Smooth muscle cell (in vitro differentiated cells): Measurements from ENCODE around the gene DNAJC15. TPM values are rescaled to one million over a fixed set of nuclear protein-coding genes. Genes with fewer than 3 reads are reported as not detected.

ENCODE experiments used
- DNase-seq: peaks from one replicate; lab custom pipeline; 2025; ENCODE audit not compliant: unreplicated experiment; lab: John Stamatoyannopoulos, UW
- H2AFZ ChIP-seq: fragments of 200-600 bp; sonication (generic); 2 replicates; pipeline ENCODE4 v1.6.0; 2016; ENCODE audit warnings: antibody characterized with exemption, low read depth, mild to moderate bottlenecking
- H3F3A ChIP-seq: fragments of 200-600 bp; sonication (generic); 2 replicates; pipeline ENCODE4 v1.6.0; 2017; ENCODE audit warnings: antibody characterized with exemption, low read depth
- H3K27ac ChIP-seq: fragments of 200-600 bp; sonication (generic); 2 replicates; pipeline ENCODE4 v1.5.1; 2016; ENCODE audit warnings: low read depth, mild to moderate bottlenecking
- H3K27me3 ChIP-seq: fragments of 200-600 bp; sonication (generic); 2 replicates; pipeline ENCODE4 v1.6.1; 2016; ENCODE audit warnings: low read depth, mild to moderate bottlenecking
- H3K36me3 ChIP-seq: fragments of 200-600 bp; sonication (generic); 2 replicates; pipeline ENCODE4 v1.5.1; 2016; ENCODE audit warnings: low read depth
- H3K4me1 ChIP-seq: fragments of 200-600 bp; sonication (generic); 2 replicates; pipeline ENCODE4 v1.5.1; 2016; ENCODE audit warnings: low read depth
- H3K4me2 ChIP-seq: fragments of 200-600 bp; sonication (generic); 2 replicates; pipeline ENCODE4 v1.6.0; 2016; ENCODE audit warnings: mild to moderate bottlenecking
- H3K4me3 ChIP-seq: fragments of 200-600 bp; sonication (generic); 2 replicates; pipeline ENCODE4 v1.5.1; 2016; ENCODE audit warnings: mild to moderate bottlenecking
- H3K79me2 ChIP-seq: fragments of 200-600 bp; sonication (generic); 2 replicates; pipeline ENCODE4 v1.6.0; 2016; ENCODE audit warnings: low read depth, mild to moderate bottlenecking
- H3K9ac ChIP-seq: fragments of 200-600 bp; sonication (generic); 2 replicates; pipeline ENCODE4 v1.6.0; 2016; ENCODE audit warnings: low read depth
- H3K9me3 ChIP-seq: fragments of 200-600 bp; sonication (generic); replicated peaks from 2 replicates; pipeline ENCODE4 v1.5.1; 2016; ENCODE audit warnings: low read depth
- H4K20me1 ChIP-seq: fragments of 200-600 bp; sonication (generic); 2 replicates; pipeline ENCODE4 v1.6.0; 2016; ENCODE audit warnings: low read depth
- WGBS: methylation state at CpG from one replicate; pipeline ENCODE4 v1.1.7; 2016; ENCODE audit warnings: low lambda C conversion rate; 5-methylcytosine and 5-hydroxymethylcytosine counted together
- polyA plus RNA-seq: library from polyadenylated mRNA; unstranded; fragments of >200 nt; fragmentation: Nextera tagmentation; extraction: Ambion mirVana; gene quantifications from 2 replicates; pipeline ENCODE4 v1.2.1, GENCODE V29; 2016
- total RNA-seq: library from RNA; depleted of rRNA; stranded (reverse); fragments of >200 nt; gene quantifications from 2 replicates; pipeline ENCODE4 v1.2.3, GENCODE V29; 2014
- TF ChIP-seq, protein P1 (sequence below): fragments of 200-600 bp; sonication (generic); IDR thresholded peaks from 2 replicates; pipeline ENCODE4 v1.5.1; 2017; ENCODE audit warnings: borderline replicate concordance, mild to moderate bottlenecking, antibody characterized with exemption; ENCODE audit not compliant: insufficient read depth, poor library complexity, severe bottlenecking

Gene DNAJC15
- total and polyA plus RNA-seq, 2 experiments from 2014 or later: 4.4 to 6.9 TPM

DNA sequence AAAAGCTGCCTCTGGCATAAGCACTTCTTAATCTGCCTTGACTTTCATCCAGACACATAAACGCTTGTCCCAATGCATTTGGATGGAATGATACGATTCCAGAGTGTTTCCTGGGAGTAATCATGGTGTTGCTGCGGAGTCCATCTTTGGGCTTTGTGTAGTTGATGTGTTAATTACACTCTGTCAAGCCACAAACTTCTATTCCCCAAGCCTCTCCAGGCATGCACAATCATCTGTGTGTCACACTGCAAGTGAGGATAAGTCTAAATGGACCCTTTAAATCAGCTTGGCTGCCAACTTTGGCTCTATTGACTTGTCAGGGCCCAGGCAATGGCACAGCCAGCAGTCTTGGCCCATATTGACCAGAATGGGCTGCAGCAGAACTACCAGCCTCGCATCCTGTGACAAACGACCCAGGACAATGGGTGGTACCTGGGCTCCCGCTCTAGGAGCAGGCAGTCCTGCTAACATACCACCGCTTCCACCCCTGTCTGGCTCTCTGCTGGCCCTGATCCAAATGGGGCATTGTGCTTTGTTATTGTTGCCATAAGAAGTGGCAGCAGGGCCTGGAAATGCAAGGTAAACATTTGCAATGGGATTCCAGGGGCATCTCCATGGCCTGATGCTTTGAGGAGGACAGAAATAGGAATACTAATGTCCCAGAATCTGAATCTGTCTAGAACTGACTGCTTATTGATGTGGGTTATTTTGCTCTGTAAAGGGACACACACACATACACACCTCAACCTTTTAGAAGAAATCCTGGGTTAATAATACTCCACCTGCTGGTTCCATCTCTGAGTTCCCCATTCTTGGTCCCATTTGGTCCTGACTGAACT lies 127.2 kb downstream of the DNAJC15 start:
- H3K79me2 ChIP-seq: no peaks in the 10 kb centered on the region
- no peaks in the 10 kb centered on the region for H4K20me1 ChIP-seq
- no peaks in the 10 kb centered on the region for H3F3A ChIP-seq
- H3K9ac ChIP-seq: no peak overlapping the region
- no peaks in the 10 kb centered on the region for H3K27me3 ChIP-seq
- H3K36me3 ChIP-seq: no peaks in the 10 kb centered on the region
- no peak overlapping the region for H3K27ac ChIP-seq
- no peak overlapping the region for H3K4me2 ChIP-seq
- no peak overlapping the region for H2AFZ ChIP-seq
- H3K4me1 ChIP-seq: peaks cover 4% of the 10 kb centered on the region
- no peak for DNase-seq
- TF ChIP-seq, protein P1, sequence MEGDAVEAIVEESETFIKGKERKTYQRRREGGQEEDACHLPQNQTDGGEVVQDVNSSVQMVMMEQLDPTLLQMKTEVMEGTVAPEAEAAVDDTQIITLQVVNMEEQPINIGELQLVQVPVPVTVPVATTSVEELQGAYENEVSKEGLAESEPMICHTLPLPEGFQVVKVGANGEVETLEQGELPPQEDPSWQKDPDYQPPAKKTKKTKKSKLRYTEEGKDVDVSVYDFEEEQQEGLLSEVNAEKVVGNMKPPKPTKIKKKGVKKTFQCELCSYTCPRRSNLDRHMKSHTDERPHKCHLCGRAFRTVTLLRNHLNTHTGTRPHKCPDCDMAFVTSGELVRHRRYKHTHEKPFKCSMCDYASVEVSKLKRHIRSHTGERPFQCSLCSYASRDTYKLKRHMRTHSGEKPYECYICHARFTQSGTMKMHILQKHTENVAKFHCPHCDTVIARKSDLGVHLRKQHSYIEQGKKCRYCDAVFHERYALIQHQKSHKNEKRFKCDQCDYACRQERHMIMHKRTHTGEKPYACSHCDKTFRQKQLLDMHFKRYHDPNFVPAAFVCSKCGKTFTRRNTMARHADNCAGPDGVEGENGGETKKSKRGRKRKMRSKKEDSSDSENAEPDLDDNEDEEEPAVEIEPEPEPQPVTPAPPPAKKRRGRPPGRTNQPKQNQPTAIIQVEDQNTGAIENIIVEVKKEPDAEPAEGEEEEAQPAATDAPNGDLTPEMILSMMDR: no peak
- H3K4me3 ChIP-seq: no peak overlapping the region
- WGBS: 84% methylated on average over 7 of the region's 7 CpGs
- no peaks in the 10 kb centered on the region for H3K9me3 ChIP-seq

DNA sequence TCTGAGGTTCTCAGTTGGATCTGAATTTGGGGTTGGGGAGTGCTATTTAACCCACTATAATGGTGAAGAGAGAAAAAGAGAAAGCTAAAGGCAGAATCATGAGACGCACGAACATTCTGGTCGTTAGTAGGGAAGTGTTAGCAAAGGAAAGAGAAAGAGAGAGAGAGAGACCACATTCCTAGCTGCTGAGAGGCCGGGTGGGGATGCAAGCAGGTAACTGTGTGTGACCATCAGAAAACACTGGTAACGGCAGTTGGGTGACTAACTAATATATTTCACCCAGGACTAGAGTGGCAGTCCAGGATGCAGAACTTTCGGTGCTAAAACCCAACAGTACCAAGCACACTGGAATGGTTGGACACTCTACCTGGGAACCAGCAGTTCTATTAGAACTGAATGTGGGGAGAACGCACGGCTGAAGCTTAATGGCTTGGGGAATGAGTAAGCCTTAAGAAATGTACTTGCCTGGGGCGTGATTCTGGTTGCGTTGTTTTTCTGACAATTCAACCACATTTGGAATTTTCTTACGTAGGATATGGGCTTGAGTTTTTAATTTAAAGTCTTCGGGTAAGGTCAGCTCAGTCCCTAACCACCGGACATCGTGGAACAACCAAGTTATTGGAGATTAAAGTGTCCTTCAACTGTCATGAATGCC lies 130.2 kb downstream of the DNAJC15 start:
- TF ChIP-seq, protein P1: no peak
- DNase-seq: no peak
- no peaks in the 10 kb centered on the region for H4K20me1 ChIP-seq
- H3K4me2 ChIP-seq: peak overlapping the region; percentile 75
- no peaks in the 10 kb centered on the region for H3K27me3 ChIP-seq
- peaks cover 4% of the 10 kb centered on the region for H3K4me1 ChIP-seq
- H3K79me2 ChIP-seq: no peaks in the 10 kb centered on the region
- H3F3A ChIP-seq: no peaks in the 10 kb centered on the region
- H3K36me3 ChIP-seq: no peaks in the 10 kb centered on the region
- peak overlapping the region; percentile 3 for H2AFZ ChIP-seq
- no peaks in the 10 kb centered on the region for H3K9me3 ChIP-seq
- 35% methylated on average over 14 of the region's 14 CpGs for WGBS
- peak overlapping the region; percentile 15 for H3K4me3 ChIP-seq
- H3K9ac ChIP-seq: peak overlapping the region; percentile 65
- peak overlapping the region; percentile 66 for H3K27ac ChIP-seq

DNA sequence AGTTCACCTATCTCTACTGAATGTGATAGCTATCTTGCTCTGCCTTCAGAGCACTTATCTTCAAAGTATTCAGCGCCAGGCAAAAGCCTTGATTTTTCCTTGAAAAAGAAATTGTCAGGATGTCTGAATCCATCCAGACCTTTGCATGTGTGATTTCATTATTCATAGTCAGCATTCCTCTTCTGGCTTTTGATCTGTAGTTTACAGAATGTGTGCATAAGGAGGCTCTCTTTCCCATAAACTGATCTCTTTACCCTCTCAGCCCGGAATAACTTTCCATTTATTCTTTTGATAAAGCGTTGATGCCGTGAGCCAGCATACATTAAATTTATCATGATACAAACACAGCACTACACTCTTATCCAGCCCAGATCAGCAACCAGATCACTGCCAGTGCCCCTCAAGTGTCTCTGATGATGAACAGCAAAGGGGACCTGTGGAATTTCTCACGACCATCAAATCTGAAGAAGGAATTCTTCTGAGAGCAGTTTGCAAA lies 130.8 kb downstream of the DNAJC15 start:
- 23% methylated on average over 5 of the region's 5 CpGs for WGBS
- H3K4me3 ChIP-seq: peak overlapping the region; percentile 15
- no peaks in the 10 kb centered on the region for H3K9me3 ChIP-seq
- H2AFZ ChIP-seq: peak overlapping the region; percentile 3
- TF ChIP-seq, protein P1: no peak
- H3K27me3 ChIP-seq: no peaks in the 10 kb centered on the region
- peaks cover 4% of the 10 kb centered on the region for H3K4me1 ChIP-seq
- no peaks in the 10 kb centered on the region for H3K79me2 ChIP-seq
- no peak for DNase-seq
- no peaks in the 10 kb centered on the region for H3K36me3 ChIP-seq
- H3K9ac ChIP-seq: peak overlapping the region; percentile 65
- H3K4me2 ChIP-seq: peak overlapping the region; percentile 75
- no peaks in the 10 kb centered on the region for H3F3A ChIP-seq
- H4K20me1 ChIP-seq: no peaks in the 10 kb centered on the region
- peak overlapping the region; percentile 66 for H3K27ac ChIP-seq
